ENCODE data around the gene RNF213.
"Not testable (repeated sequence)": the region's sequence is repeated elsewhere in the genome, so short reads cannot be mapped to it uniquely, and the experiment has no call there.

DNA sequence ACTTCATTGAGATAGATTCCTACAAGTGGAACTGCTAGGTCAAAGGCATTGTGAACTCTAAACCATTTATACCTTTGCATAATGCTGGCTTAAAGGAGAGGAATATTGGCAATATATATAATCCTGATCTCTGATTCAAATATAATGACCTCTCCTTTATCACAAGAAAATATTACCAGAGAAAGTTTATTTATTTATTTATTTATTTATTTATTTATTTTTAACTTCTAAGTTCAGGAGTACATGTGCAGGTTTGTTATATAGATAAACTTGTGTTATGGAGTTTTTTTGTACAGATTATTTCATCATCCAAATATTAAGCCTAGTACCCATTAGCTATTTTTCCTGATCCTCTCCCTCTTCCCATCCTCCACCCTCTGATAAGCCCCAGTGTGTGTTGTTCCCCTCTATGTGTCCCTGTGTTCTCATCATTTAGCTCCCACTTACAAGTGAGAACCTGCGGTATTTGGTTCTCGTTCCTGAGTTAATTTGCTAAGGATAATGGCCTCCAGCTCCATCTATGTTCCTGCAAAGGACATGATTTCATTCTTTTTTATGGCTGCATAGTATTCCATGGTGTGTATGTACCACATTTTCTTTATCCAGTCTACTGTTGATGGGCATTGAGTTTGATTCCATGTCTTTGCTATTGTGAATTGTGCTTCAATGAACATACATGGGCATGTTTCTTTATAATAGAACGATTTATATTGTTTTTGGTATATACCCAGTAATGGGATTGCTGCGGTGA is 38.9 kb downstream of the RNF213 start:
- TF ChIP-seq, protein P1, sequence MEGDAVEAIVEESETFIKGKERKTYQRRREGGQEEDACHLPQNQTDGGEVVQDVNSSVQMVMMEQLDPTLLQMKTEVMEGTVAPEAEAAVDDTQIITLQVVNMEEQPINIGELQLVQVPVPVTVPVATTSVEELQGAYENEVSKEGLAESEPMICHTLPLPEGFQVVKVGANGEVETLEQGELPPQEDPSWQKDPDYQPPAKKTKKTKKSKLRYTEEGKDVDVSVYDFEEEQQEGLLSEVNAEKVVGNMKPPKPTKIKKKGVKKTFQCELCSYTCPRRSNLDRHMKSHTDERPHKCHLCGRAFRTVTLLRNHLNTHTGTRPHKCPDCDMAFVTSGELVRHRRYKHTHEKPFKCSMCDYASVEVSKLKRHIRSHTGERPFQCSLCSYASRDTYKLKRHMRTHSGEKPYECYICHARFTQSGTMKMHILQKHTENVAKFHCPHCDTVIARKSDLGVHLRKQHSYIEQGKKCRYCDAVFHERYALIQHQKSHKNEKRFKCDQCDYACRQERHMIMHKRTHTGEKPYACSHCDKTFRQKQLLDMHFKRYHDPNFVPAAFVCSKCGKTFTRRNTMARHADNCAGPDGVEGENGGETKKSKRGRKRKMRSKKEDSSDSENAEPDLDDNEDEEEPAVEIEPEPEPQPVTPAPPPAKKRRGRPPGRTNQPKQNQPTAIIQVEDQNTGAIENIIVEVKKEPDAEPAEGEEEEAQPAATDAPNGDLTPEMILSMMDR (IDR thresholded peaks at IDR 0.05 in 2 of 3, conservative IDR thresholded peaks at IDR 0.05 in 1 of 3; ENCODE audit: borderline replicate concordance in 1 of 3, insufficient read depth in 1 of 3, low read depth in 2 of 3, low read length in 2 of 3), result not testable (repeated sequence)
- TF ChIP-seq MAX (IDR thresholded peaks at IDR 0.05), result not testable (repeated sequence)
- TF ChIP-seq, protein P2, sequence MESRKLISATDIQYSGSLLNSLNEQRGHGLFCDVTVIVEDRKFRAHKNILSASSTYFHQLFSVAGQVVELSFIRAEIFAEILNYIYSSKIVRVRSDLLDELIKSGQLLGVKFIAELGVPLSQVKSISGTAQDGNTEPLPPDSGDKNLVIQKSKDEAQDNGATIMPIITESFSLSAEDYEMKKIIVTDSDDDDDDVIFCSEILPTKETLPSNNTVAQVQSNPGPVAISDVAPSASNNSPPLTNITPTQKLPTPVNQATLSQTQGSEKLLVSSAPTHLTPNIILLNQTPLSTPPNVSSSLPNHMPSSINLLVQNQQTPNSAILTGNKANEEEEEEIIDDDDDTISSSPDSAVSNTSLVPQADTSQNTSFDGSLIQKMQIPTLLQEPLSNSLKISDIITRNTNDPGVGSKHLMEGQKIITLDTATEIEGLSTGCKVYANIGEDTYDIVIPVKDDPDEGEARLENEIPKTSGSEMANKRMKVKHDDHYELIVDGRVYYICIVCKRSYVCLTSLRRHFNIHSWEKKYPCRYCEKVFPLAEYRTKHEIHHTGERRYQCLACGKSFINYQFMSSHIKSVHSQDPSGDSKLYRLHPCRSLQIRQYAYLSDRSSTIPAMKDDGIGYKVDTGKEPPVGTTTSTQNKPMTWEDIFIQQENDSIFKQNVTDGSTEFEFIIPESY (IDR thresholded peaks at IDR 0.05; ENCODE audit: extremely low read depth, insufficient replicate concordance, low read length), result not testable (repeated sequence)
